SKM-1 treated with dmso at 0.1 percent for 144 hours (cell line): ENCODE results near the gene GIT2.
"Not testable (repeated sequence)": the region's sequence is repeated elsewhere in the genome, so short reads cannot be mapped to it uniquely, and the experiment has no call there.

Source experiments
- DNase-seq: peaks from one replicate; lab custom pipeline; 2025; ENCODE audit not compliant: unreplicated experiment; lab: John Stamatoyannopoulos, UW

GIT2 gene

DNA sequence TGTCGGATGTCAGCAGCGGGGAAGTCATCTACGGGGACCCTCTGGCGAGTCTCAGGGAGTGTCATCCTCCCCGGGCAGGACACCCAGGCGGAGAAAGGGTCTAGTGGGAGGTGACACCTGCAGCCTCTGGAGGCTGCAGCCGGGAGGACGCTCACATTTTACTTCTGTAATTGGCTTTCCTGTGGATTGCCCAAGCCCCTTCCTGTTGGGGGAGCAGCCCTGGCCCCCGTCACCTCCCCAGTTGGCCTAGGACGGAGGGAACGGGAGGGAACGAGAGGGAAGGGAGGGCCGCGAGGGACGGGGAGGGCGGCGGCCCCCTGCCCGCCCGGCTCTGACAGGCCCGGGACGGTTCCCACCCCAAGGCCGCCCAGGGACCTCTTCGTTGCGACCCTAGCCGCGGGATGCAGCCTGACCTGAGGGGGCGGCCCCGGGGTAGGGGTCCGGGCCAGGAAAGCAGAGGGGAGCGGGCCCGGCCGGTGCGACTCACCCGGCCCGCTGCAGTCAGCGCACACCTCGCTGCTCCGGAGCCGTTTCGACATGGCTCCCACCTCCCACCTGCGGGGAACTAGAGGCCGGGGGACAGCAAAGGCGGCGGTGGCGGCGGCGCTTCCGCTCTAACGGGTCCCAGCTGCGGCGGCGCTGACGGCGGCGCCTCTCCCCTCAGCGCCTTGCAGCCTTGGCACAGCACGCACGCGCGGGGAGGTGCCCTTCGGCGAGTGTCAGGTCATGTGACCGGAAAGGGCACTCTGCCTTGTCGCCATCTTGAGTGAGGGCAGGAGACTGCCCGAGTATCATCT is at the start of gene GIT2:
Gene GIT2 (minus strand): TSS at position 683 of the 797 bp plus-strand sequence. CDS start 144 bp downstream, at position 539.
- DNase-seq = peak; percentile 72

GRCh38 chr12:110042264-110042663 is 46.1 kb upstream of the GIT2 start:
- DNase-seq = no peak

GRCh38 chr12:110039085-110039807 is 43.1 kb upstream of the GIT2 start:
- DNase-seq = no peak

- DNase-seq = no peak
Observed at GRCh38 chr12:110038741-110039084, 42.5 kb upstream of the GIT2 start.

GRCh38 chr12:110037315-110037714 is 41.1 kb upstream of the GIT2 start:
- DNase-seq = no peak

GRCh38 chr12:110035534-110036104 is 39.5 kb upstream of the GIT2 start:
- DNase-seq = no peak

DNA sequence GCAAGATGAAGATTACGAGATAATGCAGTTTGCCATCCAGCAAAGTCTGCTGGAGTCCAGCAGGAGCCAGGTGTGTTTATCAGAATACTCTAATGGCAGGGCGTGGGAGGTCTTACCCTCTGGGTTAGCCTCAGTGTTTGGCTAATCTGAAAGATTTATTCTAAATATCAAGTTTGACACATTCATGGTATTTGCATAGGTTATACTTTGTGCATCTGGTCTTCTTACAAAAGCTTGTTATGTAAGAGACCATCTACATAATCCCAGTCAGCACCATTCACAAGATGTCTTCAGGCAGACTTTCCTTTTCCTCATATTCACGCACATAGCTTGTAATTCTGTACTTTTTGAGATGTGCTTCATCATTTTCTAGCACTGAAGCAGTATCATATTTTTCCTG is 37.7 kb upstream of the GIT2 start:
- no peak for DNase-seq

DNA sequence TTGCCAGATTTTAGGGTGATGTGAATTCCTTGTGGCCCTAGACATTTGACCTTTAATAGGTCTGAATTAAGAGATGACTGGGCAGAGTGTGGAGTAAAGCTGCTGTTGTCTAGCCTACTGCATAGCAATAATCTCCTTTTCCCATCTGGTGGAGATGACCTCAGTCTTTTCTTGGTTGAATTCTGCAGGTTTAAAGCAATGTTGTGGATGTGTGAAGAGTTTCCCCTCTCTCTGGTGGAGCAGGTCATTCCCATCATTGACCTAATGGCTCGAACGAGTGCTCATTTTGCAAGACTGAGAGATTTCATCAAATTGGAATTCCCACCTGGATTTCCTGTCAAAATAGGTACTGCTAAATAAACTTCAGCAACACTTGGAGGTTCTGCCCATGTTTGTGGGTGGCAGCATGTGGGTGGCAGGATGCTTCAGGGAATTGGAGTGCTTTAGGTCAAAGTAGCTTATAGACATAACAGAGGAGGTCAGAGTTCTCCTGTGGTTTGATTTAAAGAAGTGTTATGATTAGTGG is 33.2 kb upstream of the GIT2 start:
- DNase-seq = no peak

DNA sequence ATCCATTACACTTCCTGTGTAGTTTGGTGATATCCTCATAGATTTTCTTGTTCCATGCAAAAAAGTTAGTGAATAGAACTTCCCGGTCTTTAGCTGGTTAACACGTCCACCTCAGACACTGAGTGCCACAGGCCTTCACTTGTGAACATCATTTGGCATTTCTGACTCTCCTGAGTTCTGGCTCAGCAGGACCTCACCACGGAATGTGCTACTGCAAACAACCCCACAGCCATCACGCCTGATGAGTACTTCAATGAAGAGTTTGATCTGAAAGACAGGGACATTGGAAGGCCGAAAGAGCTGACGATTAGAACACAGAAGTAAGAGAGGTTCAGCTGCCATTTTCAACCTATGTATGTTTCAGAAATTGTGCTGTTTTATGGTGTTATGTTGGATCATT is 32.2 kb upstream of the GIT2 start:
- DNase-seq = no peak

- DNase-seq = no peak
Observed at GRCh38 chr12:110024051-110024450, 27.9 kb upstream of the GIT2 start.

DNA sequence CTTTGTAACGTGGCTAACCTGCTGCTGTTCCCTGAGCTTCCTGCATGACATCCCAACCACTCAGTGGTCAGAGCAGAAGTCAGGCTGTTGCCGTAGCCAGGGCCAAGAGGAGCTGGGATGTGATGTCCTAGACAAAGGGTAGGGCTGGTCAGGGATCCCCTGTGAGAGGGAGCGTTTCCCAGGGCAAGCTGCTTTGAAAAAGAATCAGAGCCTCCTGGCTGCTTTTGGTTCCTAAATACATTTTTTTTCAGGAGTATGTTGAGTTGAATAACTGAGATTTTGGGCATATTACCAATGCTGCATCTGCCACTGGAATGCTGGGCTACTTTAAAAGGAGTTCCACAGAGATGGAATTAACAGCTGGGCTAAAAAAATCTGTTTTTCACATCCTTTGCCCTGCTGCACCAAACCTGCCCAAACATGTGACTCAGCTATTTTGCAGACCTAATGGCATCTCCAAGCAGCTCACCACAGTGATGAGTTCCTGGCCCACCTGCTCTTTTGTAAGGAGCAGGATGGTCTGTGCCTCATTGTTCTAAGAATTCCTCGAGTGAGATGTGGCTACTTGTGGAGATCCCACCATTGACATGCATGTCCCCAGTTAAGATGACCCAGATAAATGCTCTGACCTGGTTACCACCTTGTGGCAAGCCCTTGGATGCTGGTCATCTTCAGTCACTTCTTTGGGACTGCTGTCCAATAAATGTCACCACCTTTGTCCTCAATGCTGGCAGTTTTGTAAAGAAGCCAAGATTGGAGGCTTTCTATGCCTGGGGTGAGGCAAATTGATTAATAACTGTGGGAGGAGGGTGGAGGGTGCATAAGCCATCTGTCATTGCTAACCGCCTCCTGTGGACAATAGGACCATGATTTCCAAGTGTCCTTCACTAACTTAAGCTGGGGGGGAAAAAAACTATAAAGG is 27.2 kb upstream of the GIT2 start:
- no peak for DNase-seq

DNA sequence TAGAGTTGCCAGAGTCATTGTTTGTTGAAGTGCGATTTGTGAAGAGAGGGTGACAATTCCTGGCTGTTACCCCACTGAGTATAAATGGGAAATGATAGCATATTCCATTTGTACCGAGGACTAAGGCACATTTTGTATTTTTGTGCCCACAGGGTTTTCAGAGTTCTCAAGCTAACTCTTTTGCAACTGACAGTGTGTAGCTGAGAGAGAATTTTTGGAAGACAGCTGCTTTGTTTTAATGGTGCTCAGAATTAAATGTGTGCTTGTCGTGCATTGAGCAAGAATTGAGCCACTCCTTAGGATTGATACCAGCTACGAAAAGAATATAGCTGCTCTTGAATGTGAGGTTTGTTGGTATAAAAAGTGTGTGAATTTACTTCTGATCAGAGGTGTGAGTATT is 24.8 kb upstream of the GIT2 start:
- no peak for DNase-seq

GRCh38 chr12:110015132-110015531 is 19.0 kb upstream of the GIT2 start:
- peak; percentile 45 for DNase-seq

DNA sequence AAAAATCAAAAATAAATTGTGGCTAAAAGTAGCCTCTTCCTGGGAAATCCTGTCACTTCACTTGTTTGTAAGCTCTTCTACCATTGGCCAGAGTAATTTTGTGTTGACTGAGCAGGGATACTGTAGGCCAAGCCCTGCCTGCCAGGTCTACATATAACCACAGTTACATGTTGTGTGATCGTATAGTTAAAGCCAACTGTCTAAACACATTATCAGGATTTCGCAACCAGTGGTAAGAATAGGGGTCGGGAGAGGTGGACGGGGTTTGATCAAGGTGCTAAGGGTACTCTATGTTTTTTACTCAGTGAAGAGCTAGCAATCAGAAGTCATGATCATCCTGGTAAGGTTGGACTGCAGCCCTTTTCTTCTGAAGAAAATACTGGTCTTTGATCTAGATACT is 16.5 kb upstream of the GIT2 start:
- no peak for DNase-seq

GRCh38 chr12:110012137-110012536 is 16.0 kb upstream of the GIT2 start:
- DNase-seq = no peak

DNA sequence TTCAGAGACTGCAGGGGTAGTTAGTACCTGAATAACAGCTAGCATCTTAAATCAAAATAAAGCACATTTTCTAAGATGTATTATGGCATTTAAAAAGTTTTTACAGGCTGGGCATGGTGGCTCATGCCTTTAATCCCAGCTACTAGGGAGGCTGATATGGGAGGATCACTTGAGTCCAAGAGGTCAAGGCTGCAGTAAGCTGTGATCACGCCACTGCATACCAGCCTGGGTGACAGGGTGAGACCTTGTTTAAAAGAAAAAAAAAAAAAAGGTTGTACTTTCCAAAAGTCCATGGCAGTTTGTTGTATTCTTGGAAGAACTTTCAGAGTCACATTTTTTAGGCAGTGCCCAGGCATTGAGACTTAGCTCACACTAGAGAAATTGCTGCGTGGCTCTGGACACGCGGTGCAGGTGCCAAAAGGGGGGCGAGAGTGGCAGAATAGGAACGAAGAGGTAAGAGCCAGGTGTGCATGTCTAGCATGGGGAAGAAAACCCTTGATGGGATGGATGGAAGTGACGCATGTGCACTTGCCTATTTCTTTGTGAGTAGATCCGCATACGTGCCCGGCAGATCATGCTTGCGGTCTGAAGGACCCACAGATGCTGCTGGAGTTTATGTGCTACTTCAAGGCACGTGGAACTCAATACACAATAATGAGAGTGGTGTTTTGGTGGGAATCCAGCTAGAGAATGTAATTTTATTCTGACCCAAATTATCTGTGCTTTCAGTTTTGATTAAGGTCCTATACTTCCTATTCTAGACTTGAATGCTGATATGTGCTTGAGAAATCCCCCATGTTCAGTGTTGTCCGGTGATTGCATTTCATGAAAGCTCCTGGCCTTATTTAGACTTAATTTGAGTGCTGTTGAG is 14.9 kb upstream of the GIT2 start:
- DNase-seq = no peak

DNA sequence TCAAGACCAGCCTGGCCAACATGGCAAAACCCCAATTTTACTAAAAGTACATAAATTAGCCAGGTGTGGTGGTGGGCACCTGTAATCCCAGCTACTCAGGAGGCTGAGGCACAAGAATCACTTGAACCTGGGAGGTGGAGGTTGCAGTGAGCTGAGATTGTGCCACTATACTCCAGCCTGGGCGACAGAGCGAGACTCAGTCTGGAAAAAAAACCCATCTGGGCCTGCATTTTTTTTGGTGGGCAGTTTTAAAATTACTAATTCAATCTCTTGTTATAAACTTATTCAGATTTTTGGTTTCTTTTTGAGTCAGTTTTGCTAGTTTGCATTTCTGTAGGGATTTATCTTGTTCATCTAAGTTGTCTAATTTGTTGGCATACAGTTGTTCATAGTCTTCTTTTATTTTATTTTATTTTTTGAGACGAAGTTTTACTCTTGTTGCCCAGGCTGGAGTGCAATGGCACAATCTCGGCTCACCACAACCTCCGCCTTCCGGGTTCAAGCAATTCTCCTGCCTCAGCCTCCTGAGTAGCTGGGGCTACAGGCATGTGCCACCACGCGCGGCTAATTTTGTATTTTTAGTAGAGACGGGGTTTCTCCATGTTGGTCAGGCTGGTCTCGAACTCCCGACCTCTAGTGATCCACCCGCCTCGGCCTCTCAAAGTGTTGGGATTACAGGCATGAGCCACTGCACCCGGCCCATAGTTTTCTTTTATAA is 12.7 kb upstream of the GIT2 start:
- not testable (repeated sequence) for DNase-seq

DNA sequence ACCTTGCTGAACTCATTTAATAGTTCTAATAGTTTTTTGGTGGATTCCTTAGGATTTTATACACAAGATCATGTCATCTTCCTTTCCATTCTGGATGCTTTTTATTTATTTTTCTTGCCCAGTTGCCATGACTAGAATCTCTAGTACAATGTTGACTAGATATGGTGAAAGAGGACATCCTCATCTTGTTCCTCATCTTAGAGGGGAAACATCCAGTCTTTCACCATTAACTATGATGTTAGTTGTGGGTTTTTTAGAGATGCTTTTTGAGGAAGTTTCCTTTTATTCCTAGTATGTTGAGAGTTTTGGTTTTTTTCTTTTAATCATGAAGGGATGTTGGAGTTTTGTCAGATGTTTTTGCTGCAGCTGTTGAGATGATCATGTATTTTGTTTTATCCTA is 11.7 kb upstream of the GIT2 start:
- peak; percentile 74 for DNase-seq

- no peak for DNase-seq
Observed at GRCh38 chr12:110006115-110006514, 9.9 kb upstream of the GIT2 start.
